IgD-negative memory B cell (primary cell): Measurements from ENCODE around the gene PCDHGA2. TPM values are rescaled to one million over a fixed set of nuclear protein-coding genes. Genes with fewer than 3 reads are reported as not detected.
"Not testable (repeated sequence)": the region's sequence is repeated elsewhere in the genome, so short reads cannot be mapped to it uniquely, and the experiment has no call there.

Experiments used
- H3K27ac Mint-ChIP-seq, 3 donors: one replicate each; pipeline ENCODE4 v1.8.0; 2020 to 2022; ENCODE audit warnings: mild to moderate bottlenecking in 3 of 3, mixed read lengths in 3 of 3, moderate library complexity in 1 of 3
- H3K27me3 Mint-ChIP-seq: one replicate; pipeline ENCODE4 v1.8.0; 2021; ENCODE audit warnings: mixed read lengths
- H3K36me3 Mint-ChIP-seq: one replicate; pipeline ENCODE4 v1.8.0; 2020; ENCODE audit warnings: mild to moderate bottlenecking, mixed read lengths
- H3K4me1 Mint-ChIP-seq, 3 donors: one replicate each; pipeline ENCODE4 v1.8.0; 2020 to 2022; ENCODE audit warnings: mixed read lengths in 3 of 3, mild to moderate bottlenecking in 1 of 3
- H3K4me3 Mint-ChIP-seq, 4 donors: one replicate each; pipeline ENCODE4 v1.8.0; 2020 to 2022; ENCODE audit warnings: mild to moderate bottlenecking in 4 of 4, mixed read lengths in 4 of 4, moderate library complexity in 3 of 4
- H3K9me3 Mint-ChIP-seq, 3 donors: one replicate each; pipeline ENCODE4 v1.8.0; 2020 to 2021; ENCODE audit warnings: mixed read lengths in 3 of 3, mild to moderate bottlenecking in 1 of 3
- polyA plus RNA-seq: library from polyadenylated mRNA; unstranded; fragments of 300-500 nt; fragmentation: Illumina TruSeq; gene quantifications from one replicate; pipeline ENCODE4 v1.2.3, GENCODE V29; 2021

The PCDHGA2 gene
- polyA plus RNA-seq, result not detected

DNA sequence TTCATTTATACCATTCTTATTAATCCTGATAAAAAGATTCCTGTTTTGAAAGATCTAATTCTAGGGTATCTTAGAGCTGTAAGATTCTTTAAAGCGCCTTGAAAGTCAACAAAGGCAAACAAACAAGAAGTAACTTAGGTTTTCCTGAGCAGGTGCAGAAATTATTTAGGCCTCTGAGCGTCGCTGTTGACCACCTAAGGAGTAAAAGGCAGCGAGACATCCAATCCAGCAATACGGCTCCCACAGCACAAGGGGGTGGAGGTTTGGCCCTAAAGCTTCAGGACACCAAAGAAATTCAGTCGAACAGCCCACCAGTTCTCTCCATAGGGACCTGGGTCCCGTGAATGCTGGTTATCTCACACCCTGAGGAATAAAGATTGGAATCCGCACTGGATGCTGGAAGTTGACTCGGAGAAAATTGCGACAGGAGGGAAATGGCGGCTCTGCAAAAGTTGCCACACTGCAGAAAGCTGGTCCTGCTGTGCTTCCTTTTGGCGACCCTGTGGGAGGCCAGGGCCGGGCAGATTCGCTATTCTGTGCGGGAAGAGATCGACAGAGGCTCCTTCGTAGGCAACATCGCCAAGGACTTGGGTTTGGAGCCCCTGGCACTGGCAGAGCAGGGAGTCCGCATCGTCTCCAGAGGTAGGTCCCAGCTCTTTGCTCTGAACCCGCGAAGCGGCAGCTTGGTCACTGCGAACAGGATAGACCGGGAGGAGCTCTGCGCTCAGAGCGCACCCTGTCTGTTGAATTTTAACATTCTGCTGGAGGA lies at the start of gene PCDHGA2:
Gene PCDHGA2, plus strand, starts transcription at position 223 of the 769 bp plus-strand sequence.
- Mint-ChIP-seq H3K27me3 (peaks cover 30% of the 10 kb centered on the region), H3K27ac (peak within 1 kb of the TSS in 2 of 3 donors; percentile 64 to 74), H3K4me3 (peak within 1 kb of the TSS in 2 of 4 donors; percentile 12 to 41), H3K9me3 (peaks cover 14 to 51% (median 51%) of the 10 kb centered on the region in 3 donors), H3K4me1 (peaks cover 0 to 9% (median 2%) of the 10 kb centered on the region in 3 donors), H3K36me3 (peaks cover 6% of the 10 kb centered on the region)

DNA sequence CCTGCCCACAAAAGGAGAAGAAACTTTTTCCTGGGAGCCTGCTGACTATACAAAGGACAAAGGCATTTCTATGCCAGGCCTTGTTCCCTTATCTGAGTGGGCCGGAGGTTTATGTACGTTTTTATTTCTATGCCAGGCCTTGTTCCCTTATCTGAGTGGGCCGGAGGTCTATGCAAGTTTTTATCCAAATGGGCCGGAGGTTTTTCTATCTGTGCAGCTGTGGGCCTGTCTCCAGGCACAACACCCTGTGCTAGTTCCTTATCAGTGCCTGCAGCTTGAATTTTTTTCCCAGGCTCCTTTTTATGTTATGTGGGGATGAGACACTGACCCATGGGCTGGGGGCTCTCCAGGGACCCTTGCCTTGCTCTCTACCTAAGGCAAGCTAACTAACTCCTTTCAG lies 40.2 kb upstream of the PCDHGA2 start:
- Mint-ChIP-seq H3K4me3 (no peak overlapping the region), H3K27ac (no peak overlapping the region), H3K9me3 (peaks cover 5 to 45% (median 30%) of the 10 kb centered on the region in 3 donors), H3K4me1 (peaks cover 0 to 5% (median 0%) of the 10 kb centered on the region in 3 donors), H3K27me3 (no peaks in the 10 kb centered on the region), H3K36me3 (peaks cover 27% of the 10 kb centered on the region)

DNA sequence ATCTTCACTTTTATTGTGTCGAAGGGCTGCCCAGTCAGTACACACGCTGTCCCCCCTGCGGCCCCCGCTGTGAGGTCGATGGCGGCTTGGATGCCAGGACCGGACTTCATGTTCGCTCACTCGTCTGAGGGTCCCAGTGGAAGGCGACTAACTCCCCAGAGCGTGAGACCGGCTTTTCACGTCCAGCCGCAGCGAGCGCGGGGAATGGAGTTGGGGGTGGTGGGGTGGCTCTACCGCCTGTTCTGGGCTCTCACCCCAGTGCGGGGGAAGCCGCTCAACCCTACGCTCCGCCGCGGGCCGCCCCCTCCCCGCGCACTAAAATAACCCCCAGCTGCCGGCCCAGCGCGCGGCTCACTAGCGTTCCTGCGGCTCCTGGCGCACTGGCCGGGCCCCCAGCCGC lies 34.8 kb upstream of the PCDHGA2 start, which contains the start of gene SLC25A2:
Gene SLC25A2, minus strand, starts transcription at position 294 of the 400 bp plus-strand sequence. Its CDS starts 184 bp downstream, at position 110.
- Mint-ChIP-seq H3K36me3 (peaks cover 28% of the 10 kb centered on the region), H3K4me3 (peak within 1 kb of the TSS in 2 of 4 donors; percentile 12 to 41)

DNA sequence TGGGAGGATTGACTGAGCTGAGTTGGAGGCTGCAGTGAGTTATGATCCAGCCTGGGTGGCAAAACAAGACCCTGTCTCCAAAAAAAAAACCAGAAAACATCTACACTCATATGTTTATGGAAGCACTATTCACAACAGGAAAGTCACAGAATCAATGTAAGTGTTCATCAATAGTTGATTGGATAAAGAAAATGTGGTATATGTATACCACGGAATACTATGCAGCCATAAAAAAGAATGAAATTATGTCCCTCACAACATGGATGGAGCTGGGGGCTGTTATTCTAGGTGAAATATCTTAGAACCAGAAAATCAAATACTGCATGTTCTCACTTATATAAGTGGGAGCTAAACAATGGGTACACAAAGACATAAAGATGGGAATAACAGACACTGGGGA lies 31.9 kb upstream of the PCDHGA2 start:
- H3K27ac Mint-ChIP-seq, result peak overlapping the region in 1 of 3 donors; percentile 53
- no peaks in the 10 kb centered on the region for H3K27me3 Mint-ChIP-seq
- H3K4me1 Mint-ChIP-seq, result peaks cover 0 to 1% (median 0%) of the 10 kb centered on the region in 3 donors
- H3K36me3 Mint-ChIP-seq, result peaks cover 33% of the 10 kb centered on the region
- peaks cover 6 to 33% (median 33%) of the 10 kb centered on the region in 3 donors for H3K9me3 Mint-ChIP-seq
- no peak overlapping the region for H3K4me3 Mint-ChIP-seq

More for the DNA sequence above, 34.8 kb upstream of the PCDHGA2 start, which contains the start of gene SLC25A2:
- no peaks in the 10 kb centered on the region for H3K4me1 Mint-ChIP-seq
- no peak within 1 kb of the TSS for H3K27ac Mint-ChIP-seq
- H3K27me3 Mint-ChIP-seq, result no peaks in the 10 kb centered on the region
- peaks cover 7 to 35% (median 27%) of the 10 kb centered on the region in 3 donors for H3K9me3 Mint-ChIP-seq

DNA sequence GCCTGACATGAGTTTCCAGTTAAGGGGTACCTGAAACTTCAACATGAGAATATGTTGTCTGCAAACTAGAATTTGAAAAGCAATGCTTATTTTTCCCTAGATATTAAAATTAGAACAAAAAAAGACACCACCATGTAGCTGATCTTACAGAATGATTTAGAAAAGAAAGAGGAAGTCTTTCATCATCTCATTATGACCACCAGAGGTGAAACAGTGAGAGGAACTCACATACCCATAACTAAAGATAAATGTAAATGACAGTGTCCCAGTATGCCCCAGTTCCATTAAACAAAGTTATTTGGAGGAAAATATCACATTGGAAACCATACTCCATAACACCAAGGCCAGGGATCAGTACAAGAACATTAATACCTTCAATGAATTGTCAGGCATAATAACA lies 24.8 kb upstream of the PCDHGA2 start:
- no peak overlapping the region for H3K27ac Mint-ChIP-seq
- H3K36me3 Mint-ChIP-seq, result peaks cover 37% of the 10 kb centered on the region
- no peak overlapping the region for H3K4me3 Mint-ChIP-seq
- H3K27me3 Mint-ChIP-seq, result no peaks in the 10 kb centered on the region
- H3K4me1 Mint-ChIP-seq, result peaks cover 9 to 17% (median 14%) of the 10 kb centered on the region in 3 donors
- H3K9me3 Mint-ChIP-seq, result peaks cover 14 to 50% (median 44%) of the 10 kb centered on the region in 3 donors

DNA sequence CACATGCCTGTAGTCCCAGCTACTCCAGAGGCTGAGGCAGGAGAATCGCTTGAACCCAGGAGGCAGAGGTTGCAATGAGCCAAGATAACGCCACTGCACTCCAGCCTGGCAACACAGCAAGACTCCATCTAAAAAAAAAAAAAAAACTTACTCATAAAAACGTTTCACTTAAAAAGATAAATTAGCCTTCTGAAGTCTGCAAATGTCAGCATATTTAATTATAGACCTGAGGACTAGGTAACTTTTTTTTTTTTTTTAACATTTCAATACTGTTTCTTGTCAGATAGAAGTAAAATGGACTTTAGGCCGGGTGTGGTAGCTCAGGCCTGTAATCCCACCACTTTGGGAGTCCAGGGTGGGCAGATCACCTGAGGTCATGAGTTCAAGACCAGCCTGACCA lies 21.6 kb upstream of the PCDHGA2 start:
- peaks cover 18 to 34% (median 28%) of the 10 kb centered on the region in 3 donors for H3K4me1 Mint-ChIP-seq
- H3K27ac Mint-ChIP-seq, H3K27me3 Mint-ChIP-seq: not testable (repeated sequence)
- H3K4me3 Mint-ChIP-seq, result peak overlapping the region in 1 of 4 donors; percentile 17
- H3K36me3 Mint-ChIP-seq, result peaks cover 40% of the 10 kb centered on the region
- peaks cover 11 to 49% (median 48%) of the 10 kb centered on the region in 3 donors for H3K9me3 Mint-ChIP-seq

DNA sequence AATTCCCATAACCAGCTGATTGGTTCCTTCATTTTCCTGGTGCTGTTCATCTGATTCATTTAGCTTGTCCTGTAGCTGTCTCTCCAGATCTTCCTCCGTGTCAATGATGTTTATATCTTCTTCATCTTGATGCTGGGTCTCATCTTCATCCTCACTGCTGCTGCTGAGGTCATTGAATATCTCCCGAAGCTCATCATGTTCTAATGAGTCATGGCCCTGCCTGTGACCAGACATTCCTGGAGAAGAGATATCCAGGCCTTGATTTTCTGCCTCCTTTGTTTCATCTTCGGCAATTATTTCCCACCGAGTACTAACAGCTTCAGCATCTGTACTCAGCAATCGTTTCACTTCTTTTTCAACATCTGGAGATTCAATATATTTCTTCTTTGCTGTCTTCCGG lies 19.4 kb upstream of the PCDHGA2 start:
- Mint-ChIP-seq H3K27me3 (no peaks in the 10 kb centered on the region), H3K36me3 (peaks cover 34% of the 10 kb centered on the region), H3K9me3 (peaks cover 9 to 46% (median 37%) of the 10 kb centered on the region in 3 donors), H3K27ac (peak overlapping the region in 1 of 3 donors; percentile 21), H3K4me1 (peaks cover 18 to 31% (median 26%) of the 10 kb centered on the region in 3 donors), H3K4me3 (peak overlapping the region; percentile 50 to 96 (median 92))

DNA sequence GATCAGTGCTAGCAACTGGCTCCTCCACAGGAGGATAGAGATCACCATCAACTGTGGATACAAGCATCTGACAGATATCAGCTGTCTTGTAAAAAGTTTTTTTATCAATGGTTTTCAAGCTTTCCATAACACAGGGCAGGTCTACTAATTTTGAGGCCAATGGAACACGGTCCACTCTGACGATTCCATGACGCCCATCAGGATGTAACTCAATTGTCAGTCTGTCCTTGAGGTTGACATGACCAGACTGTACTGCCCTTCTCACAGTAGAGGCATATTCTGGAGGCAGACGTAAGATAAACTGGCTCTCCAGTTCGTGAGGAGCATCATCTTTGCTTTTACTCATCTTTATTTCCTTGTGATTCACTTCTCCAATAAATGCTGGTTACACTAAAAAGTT lies 18.9 kb upstream of the PCDHGA2 start:
- peaks cover 9 to 46% (median 34%) of the 10 kb centered on the region in 3 donors for H3K9me3 Mint-ChIP-seq
- H3K4me1 Mint-ChIP-seq, result peaks cover 18 to 26% (median 26%) of the 10 kb centered on the region in 3 donors
- no peaks in the 10 kb centered on the region for H3K27me3 Mint-ChIP-seq
- peak overlapping the region; percentile 91 to 100 (median 97) for H3K27ac Mint-ChIP-seq
- peaks cover 32% of the 10 kb centered on the region for H3K36me3 Mint-ChIP-seq
- H3K4me3 Mint-ChIP-seq, result peak overlapping the region; percentile 89 to 97 (median 96)

DNA sequence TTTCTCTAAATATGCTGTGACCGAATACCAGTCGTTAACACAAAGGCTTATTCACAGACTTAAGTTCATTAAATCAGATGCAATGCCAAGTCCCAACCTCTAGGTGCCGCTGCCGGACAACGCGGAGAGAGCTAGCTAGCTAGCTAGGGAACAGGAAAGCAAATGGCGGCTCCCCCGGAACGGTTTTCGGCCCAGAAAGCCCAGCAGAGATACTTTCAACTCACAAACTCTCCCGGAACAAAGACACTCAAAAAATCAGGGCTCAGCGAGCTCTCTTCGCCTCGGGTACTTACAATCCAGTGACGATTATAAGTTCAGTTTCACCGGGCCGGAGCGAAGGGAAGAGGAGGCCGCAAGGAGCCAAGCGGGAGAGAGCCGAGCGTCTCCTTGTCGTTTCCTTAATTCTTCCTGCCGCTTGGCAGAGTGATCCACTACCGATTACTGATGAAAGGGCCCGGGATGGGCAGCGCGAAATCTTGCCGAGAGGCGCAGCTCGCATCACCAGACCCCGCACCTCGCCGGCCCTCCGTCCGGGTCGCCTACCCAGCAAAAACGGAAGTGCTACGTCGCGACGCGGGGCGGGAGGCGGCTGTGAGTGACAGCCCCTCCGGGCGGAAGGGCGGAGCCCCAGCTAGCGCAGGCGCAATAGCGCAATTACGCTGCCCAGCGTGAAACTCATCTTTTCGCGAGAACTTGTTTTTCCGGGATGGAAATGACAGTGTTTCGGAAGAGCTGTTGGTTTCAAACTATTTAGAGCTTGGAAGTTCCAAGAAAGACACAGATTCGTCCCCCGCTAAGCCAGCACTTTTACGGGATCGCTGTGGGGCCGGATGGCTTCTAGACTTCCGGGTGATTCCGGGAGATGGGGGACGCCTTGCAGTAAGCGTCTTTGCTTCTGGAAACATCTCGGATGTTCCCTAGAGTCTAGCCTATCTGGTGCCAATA lies 18.1 kb upstream of the PCDHGA2 start, which contains the start of gene TAF7:
Gene TAF7, minus strand, starts transcription at position 560 of the 945 bp plus-strand sequence. CDS start 740 bp downstream, outside the sequence.
- Mint-ChIP-seq H3K4me3 (peak within 1 kb of the TSS; percentile 89 to 97 (median 96)), H3K27ac (peak within 1 kb of the TSS; percentile 91 to 100 (median 97)), H3K4me1 (peaks cover 14 to 24% (median 21%) of the 10 kb centered on the region in 3 donors), H3K9me3 (peaks cover 4 to 38% (median 26%) of the 10 kb centered on the region in 3 donors), H3K36me3 (peaks cover 28% of the 10 kb centered on the region), H3K27me3 (no peaks in the 10 kb centered on the region)

DNA sequence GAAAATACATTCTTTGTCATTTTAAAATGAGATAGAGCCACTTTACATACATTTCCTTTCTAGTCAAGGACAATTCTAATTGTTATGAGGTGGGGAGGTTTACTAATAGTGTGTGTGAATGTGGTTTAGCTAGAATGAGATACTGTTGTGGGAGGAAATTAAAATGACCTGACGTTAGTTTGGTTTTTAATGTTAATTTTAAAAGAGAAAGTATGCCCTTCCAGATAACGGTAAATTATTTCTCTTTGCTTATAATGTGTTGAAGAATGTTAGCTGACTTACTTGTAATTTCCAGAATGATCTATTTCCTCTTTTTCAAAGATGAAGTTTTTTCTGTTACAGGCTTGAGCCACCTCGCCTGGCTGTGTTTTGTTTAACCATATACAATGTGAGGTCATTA lies 16.3 kb upstream of the PCDHGA2 start:
- Mint-ChIP-seq H3K27me3 (peaks cover 4% of the 10 kb centered on the region), H3K36me3 (peaks cover 19% of the 10 kb centered on the region), H3K9me3 (peaks cover 2 to 39% (median 22%) of the 10 kb centered on the region in 3 donors)

DNA sequence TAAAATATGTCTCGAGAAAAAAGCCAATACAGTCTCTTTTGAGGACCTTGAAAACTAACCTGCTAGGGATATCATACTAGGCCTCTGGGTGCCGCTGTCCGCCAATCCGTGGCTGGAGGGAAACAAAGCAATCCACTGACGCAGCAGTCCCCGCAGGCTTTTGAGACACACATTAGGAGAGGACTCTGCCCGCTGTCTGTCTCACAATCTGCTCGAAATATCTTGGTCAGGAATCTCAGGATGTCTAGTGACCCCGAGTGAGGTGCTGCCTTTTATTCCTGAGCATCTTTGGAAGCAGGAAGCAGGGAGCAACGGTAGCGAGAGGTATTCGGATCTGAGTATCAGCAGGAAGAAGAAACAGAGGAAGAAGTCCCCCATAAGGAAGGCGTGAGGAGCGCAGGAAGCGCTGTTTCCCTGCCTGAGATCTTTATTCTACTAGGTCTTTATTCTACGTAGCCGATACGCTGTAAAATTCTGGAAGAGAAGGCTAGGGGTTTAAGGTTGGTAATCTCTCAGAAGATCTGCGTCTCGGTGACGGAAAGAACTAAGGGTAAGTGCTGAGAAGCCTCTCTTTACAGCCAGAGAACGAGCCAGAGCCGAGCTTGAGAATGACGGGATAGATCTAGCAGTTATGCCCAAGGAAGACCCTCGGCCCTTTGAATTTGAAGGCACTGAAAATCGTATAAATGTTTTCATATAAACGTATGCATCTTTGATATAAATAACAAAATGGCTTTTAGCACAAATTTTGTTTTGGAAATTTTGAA lies 12.3 kb upstream of the PCDHGA2 start:
- peaks cover 3 to 8% (median 4%) of the 10 kb centered on the region in 3 donors for H3K4me1 Mint-ChIP-seq
- H3K9me3 Mint-ChIP-seq, result peaks cover 0 to 27% (median 5%) of the 10 kb centered on the region in 3 donors
- H3K27me3 Mint-ChIP-seq, result peaks cover 36% of the 10 kb centered on the region
- peak overlapping the region; percentile 35 to 68 (median 63) for H3K27ac Mint-ChIP-seq
- H3K4me3 Mint-ChIP-seq, result peak overlapping the region; percentile 90 to 97 (median 93)
- peaks cover 2% of the 10 kb centered on the region for H3K36me3 Mint-ChIP-seq

More for the DNA sequence above, 16.3 kb upstream of the PCDHGA2 start:
- Mint-ChIP-seq H3K4me1 (peaks cover 15 to 27% (median 26%) of the 10 kb centered on the region in 3 donors), H3K27ac (peak overlapping the region in 2 of 3 donors; percentile 31 to 91), H3K4me3 (peak overlapping the region in 1 of 4 donors; percentile 89)

DNA sequence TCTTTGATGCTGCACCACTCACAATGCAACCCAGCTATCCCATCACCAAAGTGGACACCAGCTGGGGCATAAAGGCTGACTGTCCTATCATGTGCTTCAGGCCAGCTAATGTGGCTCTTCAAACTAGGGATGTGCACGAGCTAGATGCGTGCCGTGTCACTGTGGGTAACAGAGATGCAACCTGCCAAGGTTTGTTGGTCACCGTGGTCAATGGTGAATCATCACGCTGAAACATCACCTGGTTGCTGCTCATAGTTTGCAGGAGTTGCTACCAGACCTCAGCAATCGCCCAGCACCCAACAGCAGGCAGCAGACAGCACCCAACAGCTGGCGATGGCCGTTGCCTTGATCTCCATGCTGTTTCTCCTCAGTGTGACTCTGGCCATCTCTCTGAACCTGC lies 10.3 kb upstream of the PCDHGA2 start:
- Mint-ChIP-seq H3K4me1 (peaks cover 3 to 8% (median 4%) of the 10 kb centered on the region in 3 donors), H3K9me3 (peaks cover 3 to 24% (median 6%) of the 10 kb centered on the region in 3 donors), H3K36me3 (no peaks in the 10 kb centered on the region), H3K27me3 (peaks cover 45% of the 10 kb centered on the region), H3K4me3 (no peak overlapping the region), H3K27ac (no peak overlapping the region)

DNA sequence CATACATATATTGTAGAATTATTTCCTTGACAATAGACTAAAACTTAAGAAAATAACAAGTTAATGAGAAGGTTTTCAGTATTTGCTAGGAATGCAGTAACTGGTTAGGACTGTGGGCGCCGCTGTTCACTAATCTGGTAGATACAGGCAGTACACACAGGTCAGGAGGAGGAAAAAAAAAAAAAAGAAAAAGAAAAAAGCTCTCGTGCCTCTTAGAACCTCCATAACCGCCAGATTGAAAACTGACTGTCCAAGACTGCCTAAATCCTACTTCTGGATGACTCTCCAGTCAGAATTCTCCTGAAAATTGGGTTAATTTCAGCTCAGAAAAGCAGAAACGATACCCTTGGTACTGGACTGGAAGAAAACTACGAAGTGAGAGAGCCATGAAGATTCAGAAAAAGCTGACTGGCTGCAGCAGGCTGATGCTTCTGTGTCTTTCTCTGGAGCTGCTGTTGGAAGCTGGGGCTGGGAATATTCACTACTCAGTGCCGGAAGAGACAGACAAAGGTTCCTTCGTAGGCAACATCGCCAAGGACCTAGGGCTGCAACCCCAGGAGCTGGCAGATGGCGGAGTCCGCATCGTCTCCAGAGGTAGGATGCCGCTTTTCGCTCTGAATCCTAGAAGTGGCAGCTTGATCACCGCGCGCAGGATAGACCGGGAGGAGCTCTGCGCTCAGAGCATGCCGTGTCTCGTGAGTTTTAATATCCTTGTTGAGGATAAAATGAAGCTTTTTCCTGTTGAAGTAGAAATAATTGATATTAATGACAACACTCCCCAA lies 8.1 kb upstream of the PCDHGA2 start, which contains the start of gene PCDHGA1:
Gene PCDHGA1, plus strand, starts transcription at position 216 of the 782 bp plus-strand sequence.
- Mint-ChIP-seq H3K9me3 (peaks cover 9 to 34% (median 9%) of the 10 kb centered on the region in 3 donors), H3K27me3 (peaks cover 55% of the 10 kb centered on the region), H3K4me3 (peak within 1 kb of the TSS in 3 of 4 donors; percentile 32 to 79 (median 51)), H3K36me3 (no peaks in the 10 kb centered on the region), H3K4me1 (peaks cover 3 to 10% (median 9%) of the 10 kb centered on the region in 3 donors), H3K27ac (peak within 1 kb of the TSS in 1 of 3 donors; percentile 73)
